ENCODE results near the gene DBH. TPM values are rescaled to one million over a fixed set of nuclear protein-coding genes. Genes with fewer than 3 reads are reported as not detected.

The DBH gene
- total and polyA plus RNA-seq, 2 of the 13 experiments (the other 11 are each of a cell fraction or from before 2014, with no cell fraction given) = not detected

DNA sequence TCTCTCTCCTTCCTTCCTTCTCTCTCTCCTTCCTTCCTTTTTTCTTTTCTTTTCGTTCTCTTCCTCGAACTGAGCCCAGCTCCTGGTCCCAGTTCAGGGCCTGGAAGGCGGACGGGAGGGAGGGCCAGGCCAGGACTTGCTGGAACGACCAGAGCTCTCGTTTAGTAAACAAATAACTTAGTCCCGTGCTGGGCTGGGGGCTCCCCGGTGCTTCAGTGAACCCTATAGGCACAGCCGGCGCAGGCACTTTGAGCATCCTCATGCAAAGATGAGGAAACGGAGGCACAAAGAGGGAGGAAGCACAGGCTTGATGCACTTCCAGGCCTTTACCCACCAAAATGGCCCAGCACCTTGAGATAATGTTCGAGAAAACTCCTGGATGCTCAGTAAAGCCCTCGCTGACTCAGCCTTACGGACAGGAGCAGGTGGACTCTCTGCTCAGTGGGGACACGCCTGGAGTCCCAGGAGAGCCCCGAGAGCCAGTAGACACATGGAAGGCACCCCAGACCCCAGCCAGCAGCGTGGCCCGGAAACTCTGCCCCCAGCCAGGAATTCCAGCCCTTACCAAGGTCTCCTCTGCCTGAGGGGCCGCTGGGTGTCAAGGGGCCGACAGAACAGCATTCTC, 45.8 kb upstream of the DBH start:
- no peak for DNase-seq (ENCODE audit: low spot score)

GRCh38 chr9:133591116-133591910, 44.9 kb upstream of the DBH start:
- no TSS peak for BruUV-seq (replicated peaks)
- in situ Hi-C loops (cut with HindIII; ENCODE audit: extremely low pct_ligation_motif_present, low pct_unique_long_range_greater_than_20kb) = no loop called here
- Histone ChIP-seq H2AFZ (ENCODE audit: low read length) (no peak overlapping the region), H3K27me3 (ENCODE audit: control insufficient read depth in 1 of 2, insufficient read depth in 2 of 2, low read length in 2 of 2) (peaks cover 8 to 55% of the 10 kb centered on the region in 2 experiments), H4K20me1 (ENCODE audit: insufficient read depth, low read length) (no peaks in the 10 kb centered on the region), H3K79me2 (ENCODE audit: insufficient read depth, low read length) (no peaks in the 10 kb centered on the region), H3K36me3 (replicated peaks in 1 of 2; ENCODE audit: control insufficient read depth in 1 of 2, insufficient read depth in 2 of 2, low read length in 2 of 2) (no peaks in the 10 kb centered on the region), H3K4me1 (ENCODE audit: insufficient read depth, low read length) (no peaks in the 10 kb centered on the region), H3K4me3 (replicated peaks in 1 of 3; ENCODE audit: insufficient read depth in 1 of 3, low read depth in 2 of 3, low read length in 3 of 3) (no peak overlapping the region), H3K27ac (ENCODE audit: extremely low read length, insufficient read depth, low read length) (no peak overlapping the region), H3K9ac (ENCODE audit: insufficient read depth, low read depth, low read length) (no peak overlapping the region), H3K4me2 (ENCODE audit: low read depth, low read length) (no peak overlapping the region), H3K9me3 (ENCODE audit: low read length) (no peaks in the 10 kb centered on the region; the same call in 1 of the 2 replicates)
- ChIA-PET CTCF (ENCODE audit: low intra/inter-chr PET ratio, low total read pairs) (no interaction called here), POLR2A (no interaction called here)
- FAIRE-seq (no peak), DNase-seq (ENCODE audit: low spot score) (no peak), ATAC-seq (no peak; the same call in 2 of the 3 replicates)
- whole genome bisulfite sequencing (ENCODE audit: low lambda C conversion rate) = 54% methylated on average over 6 of the region's 17 CpGs
- intact Hi-C loops (cut with micrococcal nuclease; ENCODE audit: unreplicated experiment) = no loop called here
- TF ChIP-seq ZBED4 (CRISPR knock-in tag; IDR thresholded peaks at IDR 0.05; ENCODE audit: borderline replicate concordance) = no peak
- TF ChIP-seq, protein P1, sequence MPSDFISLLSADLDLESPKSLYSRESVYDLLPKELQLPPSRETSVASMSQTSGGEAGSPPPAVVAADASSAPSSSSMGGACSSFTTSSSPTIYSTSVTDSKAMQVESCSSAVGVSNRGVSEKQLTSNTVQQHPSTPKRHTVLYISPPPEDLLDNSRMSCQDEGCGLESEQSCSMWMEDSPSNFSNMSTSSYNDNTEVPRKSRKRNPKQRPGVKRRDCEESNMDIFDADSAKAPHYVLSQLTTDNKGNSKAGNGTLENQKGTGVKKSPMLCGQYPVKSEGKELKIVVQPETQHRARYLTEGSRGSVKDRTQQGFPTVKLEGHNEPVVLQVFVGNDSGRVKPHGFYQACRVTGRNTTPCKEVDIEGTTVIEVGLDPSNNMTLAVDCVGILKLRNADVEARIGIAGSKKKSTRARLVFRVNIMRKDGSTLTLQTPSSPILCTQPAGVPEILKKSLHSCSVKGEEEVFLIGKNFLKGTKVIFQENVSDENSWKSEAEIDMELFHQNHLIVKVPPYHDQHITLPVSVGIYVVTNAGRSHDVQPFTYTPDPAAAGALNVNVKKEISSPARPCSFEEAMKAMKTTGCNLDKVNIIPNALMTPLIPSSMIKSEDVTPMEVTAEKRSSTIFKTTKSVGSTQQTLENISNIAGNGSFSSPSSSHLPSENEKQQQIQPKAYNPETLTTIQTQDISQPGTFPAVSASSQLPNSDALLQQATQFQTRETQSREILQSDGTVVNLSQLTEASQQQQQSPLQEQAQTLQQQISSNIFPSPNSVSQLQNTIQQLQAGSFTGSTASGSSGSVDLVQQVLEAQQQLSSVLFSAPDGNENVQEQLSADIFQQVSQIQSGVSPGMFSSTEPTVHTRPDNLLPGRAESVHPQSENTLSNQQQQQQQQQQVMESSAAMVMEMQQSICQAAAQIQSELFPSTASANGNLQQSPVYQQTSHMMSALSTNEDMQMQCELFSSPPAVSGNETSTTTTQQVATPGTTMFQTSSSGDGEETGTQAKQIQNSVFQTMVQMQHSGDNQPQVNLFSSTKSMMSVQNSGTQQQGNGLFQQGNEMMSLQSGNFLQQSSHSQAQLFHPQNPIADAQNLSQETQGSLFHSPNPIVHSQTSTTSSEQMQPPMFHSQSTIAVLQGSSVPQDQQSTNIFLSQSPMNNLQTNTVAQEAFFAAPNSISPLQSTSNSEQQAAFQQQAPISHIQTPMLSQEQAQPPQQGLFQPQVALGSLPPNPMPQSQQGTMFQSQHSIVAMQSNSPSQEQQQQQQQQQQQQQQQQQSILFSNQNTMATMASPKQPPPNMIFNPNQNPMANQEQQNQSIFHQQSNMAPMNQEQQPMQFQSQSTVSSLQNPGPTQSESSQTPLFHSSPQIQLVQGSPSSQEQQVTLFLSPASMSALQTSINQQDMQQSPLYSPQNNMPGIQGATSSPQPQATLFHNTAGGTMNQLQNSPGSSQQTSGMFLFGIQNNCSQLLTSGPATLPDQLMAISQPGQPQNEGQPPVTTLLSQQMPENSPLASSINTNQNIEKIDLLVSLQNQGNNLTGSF (CRISPR knock-in tag; IDR thresholded peaks at IDR 0.05) = no peak

More for the DNA sequence above, 45.8 kb upstream of the DBH start:
- Histone ChIP-seq H4K20me1 (ENCODE audit: insufficient read depth, low read length) (no peaks in the 10 kb centered on the region), H3K79me2 (ENCODE audit: insufficient read depth, low read length) (no peaks in the 10 kb centered on the region), H3K9me3 (ENCODE audit: low read length) (no peaks in the 10 kb centered on the region), H3K36me3 (replicated peaks in 1 of 2; ENCODE audit: control insufficient read depth in 1 of 2, insufficient read depth in 2 of 2, low read length in 2 of 2) (no peaks in the 10 kb centered on the region), H3K4me2 (ENCODE audit: low read depth, low read length) (no peak overlapping the region), H3K9ac (ENCODE audit: insufficient read depth, low read depth, low read length) (no peak overlapping the region), H3K4me1 (ENCODE audit: insufficient read depth, low read length) (no peaks in the 10 kb centered on the region), H3K27me3 (ENCODE audit: control insufficient read depth in 1 of 2, insufficient read depth in 2 of 2, low read length in 2 of 2) (peaks cover 14 to 64% of the 10 kb centered on the region in 2 experiments), H3K4me3 (replicated peaks in 1 of 3; ENCODE audit: insufficient read depth in 1 of 3, low read depth in 2 of 3, low read length in 3 of 3) (no peak overlapping the region), H3K27ac (ENCODE audit: extremely low read length, insufficient read depth, low read length) (no peak overlapping the region), H2AFZ (ENCODE audit: low read length) (no peak overlapping the region)
- no peak for TF ChIP-seq ZNF773 (CRISPR knock-in tag; IDR thresholded peaks at IDR 0.05; ENCODE audit: borderline replicate concordance)
- TF ChIP-seq CENPBD1 (CRISPR knock-in tag; IDR thresholded peaks at IDR 0.05; ENCODE audit: borderline replicate concordance, low read depth) = no peak
- no peak for TF ChIP-seq ZSCAN25 (CRISPR knock-in tag; IDR thresholded peaks at IDR 0.05)
- TF ChIP-seq ZFP36 (IDR thresholded peaks at IDR 0.05; ENCODE audit: borderline replicate concordance, low read depth, low read length, partially characterized antibody) = no peak
- no peak for TF ChIP-seq ZMYM3 (CRISPR knock-in tag; IDR thresholded peaks at IDR 0.05)
- TF ChIP-seq ZNF138 (CRISPR knock-in tag; IDR thresholded peaks at IDR 0.05; ENCODE audit: low read depth) = no peak
- TF ChIP-seq HNRNPK (IDR thresholded peaks at IDR 0.05; ENCODE audit: low read depth, low read length, poor library complexity, severe bottlenecking) = peak; percentile 87
- FAIRE-seq (no peak), ATAC-seq (no peak)
- POLR2A ChIA-PET = no interaction called here
- 16% methylated on average over 14 of the region's 20 CpGs for WGBS (ENCODE audit: low lambda C conversion rate)
- CTCF ChIA-PET (ENCODE audit: low intra/inter-chr PET ratio, low total read pairs) = no interaction called here
- intact Hi-C loops (cut with micrococcal nuclease; ENCODE audit: unreplicated experiment) (no loop called here), in situ Hi-C loops (cut with HindIII; ENCODE audit: extremely low pct_ligation_motif_present, low pct_unique_long_range_greater_than_20kb) (no loop called here)
- BruUV-seq (replicated peaks) = no TSS peak

Measured in HepG2 (cell line).